Activated CD4-positive, alpha-beta T cell treated with anti-CD3 and anti-CD28 coated beads for 48 hours (primary cell): ENCODE results near the gene MTCH1.

ENCODE experiments used
- DNase-seq: peaks from one replicate; pipeline ENCODE4 v3.0.0-alpha.2; 2020

Gene MTCH1

GRCh38 chr6:36920546-36920945 is 65.5 kb downstream of the MTCH1 start:
- no peak for DNase-seq

DNA sequence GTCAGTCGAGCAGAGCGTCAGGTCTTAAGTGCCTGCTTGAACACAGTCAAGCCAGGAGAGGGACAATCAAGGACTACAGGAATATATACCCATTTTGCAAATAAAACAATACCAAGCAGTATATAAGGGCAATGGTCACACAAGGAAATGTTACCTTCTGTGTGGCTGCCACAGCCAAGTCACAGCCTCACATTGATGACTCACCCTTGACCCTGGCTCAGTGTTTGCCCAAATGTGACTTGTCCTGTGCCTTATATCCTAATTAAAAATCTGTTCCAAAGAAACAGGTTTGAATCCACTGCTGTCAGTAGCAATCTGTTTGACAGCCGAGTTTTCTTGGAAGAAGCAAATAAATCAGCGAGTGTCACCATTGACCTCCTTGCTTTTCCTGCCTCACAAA is 65.9 kb downstream of the MTCH1 start:
- DNase-seq: no peak
